Kidney (tissue), 14 donors: ENCODE measurements around the gene RBM15B. TPM values are rescaled to one million over a fixed set of nuclear protein-coding genes. Genes with fewer than 3 reads are reported as not detected.

ENCODE experiments used
- DNase-seq, 5 donors: peaks; one replicate each; pipeline ENCODE4 v3.0.0-alpha.2; 2013 to 2020
- FAIRE-seq: peaks from 2 replicates; lab custom pipeline; 2012; peaks lifted over from hg19 to GRCh38; lab: Jason Lieb, UNC
- H3K27ac ChIP-seq, 2 donors: one replicate each; pipeline ENCODE4 v1.7.0; 2013; ENCODE audit warnings: low read depth in 2 of 2, low read length in 2 of 2, inconsistent platforms in 1 of 2
- H3K27me3 ChIP-seq: one replicate; pipeline ENCODE4 v1.7.1; 2013; ENCODE audit warnings: low read length, inconsistent platforms; ENCODE audit not compliant: control insufficient read depth, insufficient read depth
- H3K36me3 ChIP-seq, 3 donors: one replicate each; pipeline versions ENCODE4 v1.7.0 to v1.7.1; 2013; ENCODE audit warnings: low read length in 3 of 3, control low read depth in 1 of 3, inconsistent platforms in 1 of 3; ENCODE audit not compliant: insufficient read depth in 3 of 3, control insufficient read depth in 2 of 3
- H3K4me1 ChIP-seq, 3 donors: one replicate each; pipeline versions ENCODE4 v1.7.0 to v1.7.1; 2013; ENCODE audit warnings: low read length in 3 of 3, inconsistent platforms in 1 of 3, low read depth in 1 of 3; ENCODE audit not compliant: control insufficient read depth in 2 of 3, insufficient read depth in 2 of 3
- H3K4me3 ChIP-seq, 3 donors: one replicate each; pipeline versions ENCODE4 v1.7.0 to v1.8.1; 2013; ENCODE audit warnings: low read length in 3 of 3, control low read depth in 1 of 3, inconsistent platforms in 1 of 3
- H3K9ac ChIP-seq, 3 donors: one replicate each; pipeline versions ENCODE4 v1.7.0 to v1.7.1; 2013; ENCODE audit warnings: low read length in 3 of 3, control low read depth in 1 of 3, inconsistent platforms in 1 of 3
- H3K9me3 ChIP-seq, 3 donors: one replicate each; pipeline versions ENCODE4 v1.7.0 to v1.7.1; 2013; ENCODE audit warnings: low read length in 3 of 3, control low read depth in 1 of 3, inconsistent platforms in 1 of 3; ENCODE audit not compliant: control insufficient read depth in 2 of 3, insufficient read depth in 1 of 3
- intact Hi-C: fragments of 100-400 bp; cut with DNase I; formaldehyde crosslinking; loops from one replicate; pipeline ENCODE4 v1.11.1; 2022
- polyA plus RNA-seq: library from polyadenylated mRNA; stranded (reverse); fragments of 350-450 nt; fragmentation: Illumina TruSeq; extraction: RNeasy Lipid Tissue Mini Kit (QIAGEN cat#74804); gene quantifications from one replicate; pipeline ENCODE4 v1.2.3, GENCODE V29; 2014; ENCODE audit warnings: low read depth, low replicate concordance; ENCODE audit not compliant: insufficient read depth
- total RNA-seq: library from RNA; stranded (reverse); fragmentation: NEBNext Ultra II Directional; extraction: Animal tissue kit (Norgen Biotek cat#: 25700); gene quantifications from one replicate; pipeline ENCODE4 v1.2.1, GENCODE V29; 2021
- TF ChIP-seq, protein P1 (sequence below): IDR thresholded peaks from 3 replicates; pipeline ENCODE4 v1.5.1; 2012; ENCODE audit warnings: mild to moderate bottlenecking, moderate library complexity, borderline replicate concordance; ENCODE audit not compliant: insufficient read depth; ENCODE audit errors: extremely low read depth
- donor health status: control.
- donor health status: control.
- donor health status: control.
- donor health status: control.
- donor health status: control.
- donor health status: DM: yes; HTN: yes; CAD: no.
- donor health status: Normal renal cell carcinoma (clear cell type).

RBM15B gene
- total and polyA plus RNA-seq, 2 donors from 2014 or later = 9.8 to 28.0 TPM

DNA sequence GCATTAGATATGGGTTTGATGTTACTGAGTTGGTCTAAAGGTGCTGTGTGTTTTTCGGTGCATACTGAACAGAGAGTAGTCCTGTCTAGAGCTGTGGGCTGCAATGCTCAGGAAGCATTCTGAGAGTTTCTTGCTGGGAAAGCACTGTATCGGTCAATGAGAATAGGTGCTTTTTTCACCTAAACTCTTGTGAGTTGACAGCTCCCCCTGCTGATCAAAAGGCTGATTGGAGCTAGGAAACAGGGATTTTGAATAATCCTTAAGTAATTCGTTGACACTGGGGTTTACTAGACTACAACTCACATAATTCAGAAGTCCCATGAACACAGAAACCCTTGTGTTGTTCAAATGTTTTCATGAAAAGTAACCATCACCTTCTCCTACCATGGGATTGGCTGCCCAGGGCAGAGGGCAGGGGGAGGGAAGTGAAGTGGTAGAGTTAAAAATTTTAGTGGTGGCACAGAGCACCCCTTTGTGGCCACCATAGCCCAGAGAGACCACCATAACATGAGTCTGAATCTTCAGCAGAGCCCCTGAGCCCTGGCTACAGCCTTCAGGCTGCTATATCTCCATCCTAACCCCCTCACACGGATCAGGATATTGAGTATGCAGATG is 19.0 kb upstream of the RBM15B start:
- peak; percentile 63 for FAIRE-seq
- Histone ChIP-seq H3K9me3 (no peaks in the 10 kb centered on the region), H3K4me1 (no peaks in the 10 kb centered on the region), H3K36me3 (no peaks in the 10 kb centered on the region), H3K27me3 (no peaks in the 10 kb centered on the region), H3K27ac (no peak overlapping the region), H3K9ac (no peak overlapping the region), H3K4me3 (no peak overlapping the region)
- TF ChIP-seq, protein P1, sequence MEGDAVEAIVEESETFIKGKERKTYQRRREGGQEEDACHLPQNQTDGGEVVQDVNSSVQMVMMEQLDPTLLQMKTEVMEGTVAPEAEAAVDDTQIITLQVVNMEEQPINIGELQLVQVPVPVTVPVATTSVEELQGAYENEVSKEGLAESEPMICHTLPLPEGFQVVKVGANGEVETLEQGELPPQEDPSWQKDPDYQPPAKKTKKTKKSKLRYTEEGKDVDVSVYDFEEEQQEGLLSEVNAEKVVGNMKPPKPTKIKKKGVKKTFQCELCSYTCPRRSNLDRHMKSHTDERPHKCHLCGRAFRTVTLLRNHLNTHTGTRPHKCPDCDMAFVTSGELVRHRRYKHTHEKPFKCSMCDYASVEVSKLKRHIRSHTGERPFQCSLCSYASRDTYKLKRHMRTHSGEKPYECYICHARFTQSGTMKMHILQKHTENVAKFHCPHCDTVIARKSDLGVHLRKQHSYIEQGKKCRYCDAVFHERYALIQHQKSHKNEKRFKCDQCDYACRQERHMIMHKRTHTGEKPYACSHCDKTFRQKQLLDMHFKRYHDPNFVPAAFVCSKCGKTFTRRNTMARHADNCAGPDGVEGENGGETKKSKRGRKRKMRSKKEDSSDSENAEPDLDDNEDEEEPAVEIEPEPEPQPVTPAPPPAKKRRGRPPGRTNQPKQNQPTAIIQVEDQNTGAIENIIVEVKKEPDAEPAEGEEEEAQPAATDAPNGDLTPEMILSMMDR = peak; percentile 80
- DNase-seq = peak; percentile 15 to 87 (median 76)
- intact Hi-C loops = loop anchor here (10.0 kb wide), 2 partner anchors 267 to 747 kb away; no protein-coding TSS in a partner anchor

DNA sequence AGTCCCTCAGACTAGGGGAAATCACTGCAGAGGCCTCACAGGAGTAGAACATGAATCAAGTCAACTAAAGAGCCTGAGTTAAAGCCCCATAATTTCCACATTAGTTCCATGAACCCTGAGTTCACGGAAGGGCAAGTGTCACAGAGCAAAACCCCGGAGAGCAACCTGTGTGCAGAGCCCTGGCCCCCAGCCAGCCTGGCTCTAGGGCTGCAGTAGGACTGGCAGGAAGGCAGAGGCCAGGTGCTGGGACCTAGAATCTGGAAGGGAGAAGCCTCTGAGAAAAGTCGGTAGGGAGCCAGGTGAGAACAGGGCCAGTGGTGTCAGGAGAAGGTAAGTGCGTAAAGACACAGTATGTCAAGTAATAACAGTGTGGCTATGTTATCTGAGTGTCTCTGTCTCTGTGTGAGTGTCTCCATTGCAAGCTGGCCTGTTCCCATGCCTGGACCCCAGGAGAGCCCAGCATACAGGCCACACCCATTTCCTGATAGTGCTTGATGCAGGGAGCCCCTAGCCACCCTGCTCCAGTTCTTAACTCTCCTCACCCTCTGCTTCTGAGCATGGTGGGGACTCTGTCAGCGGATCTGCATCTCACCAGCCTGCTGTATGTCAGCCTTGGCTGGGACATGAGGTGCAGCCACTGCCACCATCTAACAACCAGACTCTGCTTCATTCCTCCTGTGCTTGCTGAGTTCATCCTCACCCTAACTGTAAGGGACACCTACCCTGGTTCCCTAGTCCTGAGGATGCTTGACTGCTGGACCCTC is 17.2 kb upstream of the RBM15B start:
- intact Hi-C loops = loop anchor here (10.0 kb wide), 2 partner anchors 269 to 749 kb away; no protein-coding TSS in a partner anchor
- Histone ChIP-seq H3K4me3 (no peak overlapping the region), H3K27ac (no peak overlapping the region), H3K9me3 (no peaks in the 10 kb centered on the region), H3K27me3 (no peaks in the 10 kb centered on the region), H3K36me3 (no peaks in the 10 kb centered on the region), H3K4me1 (no peaks in the 10 kb centered on the region), H3K9ac (no peak overlapping the region)
- TF ChIP-seq, protein P1 = no peak
- peak in 1 of 5 donors; percentile 32 for DNase-seq
- no peak for FAIRE-seq

DNA sequence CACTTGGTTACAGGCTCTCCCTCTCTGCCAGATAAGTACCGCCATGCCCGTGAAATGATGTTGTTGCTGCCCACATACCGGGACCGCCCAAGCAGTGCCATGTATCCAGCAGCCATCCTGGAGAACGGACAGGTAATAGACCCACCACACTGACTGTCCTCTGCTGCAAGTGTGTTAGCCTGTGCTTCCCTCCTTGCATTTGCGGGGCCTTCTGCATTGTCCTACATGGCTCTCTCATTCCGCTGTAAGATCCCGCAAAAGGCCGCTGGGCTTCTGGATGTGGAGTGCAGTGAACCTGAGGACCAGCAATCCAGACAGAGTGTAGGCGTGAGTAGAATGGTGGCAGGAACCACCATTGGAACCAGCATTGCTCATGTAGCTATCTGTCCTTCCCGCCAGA is 16.6 kb upstream of the RBM15B start:
- TF ChIP-seq, protein P1 = no peak
- Histone ChIP-seq H3K4me1 (no peaks in the 10 kb centered on the region), H3K27me3 (no peaks in the 10 kb centered on the region), H3K4me3 (no peak overlapping the region), H3K9ac (no peak overlapping the region), H3K9me3 (no peaks in the 10 kb centered on the region), H3K27ac (no peak overlapping the region), H3K36me3 (no peaks in the 10 kb centered on the region)
- DNase-seq (peak in 1 of 5 donors; percentile 35), FAIRE-seq (no peak)
- intact Hi-C loops = loop anchor here (10.0 kb wide), 2 partner anchors 270 to 750 kb away; no protein-coding TSS in a partner anchor
